GM12873 (cell line): ENCODE measurements around the gene CNRIP1.

Experiments used
- CTCF ChIP-seq: IDR thresholded peaks from 2 replicates; pipeline ENCODE4 v1.5.1; 2012; ENCODE audit warnings: low read depth, mild to moderate bottlenecking, moderate library complexity, low read length, control low read depth; ENCODE audit not compliant: insufficient read depth; ENCODE audit errors: missing control alignments

Gene CNRIP1

DNA sequence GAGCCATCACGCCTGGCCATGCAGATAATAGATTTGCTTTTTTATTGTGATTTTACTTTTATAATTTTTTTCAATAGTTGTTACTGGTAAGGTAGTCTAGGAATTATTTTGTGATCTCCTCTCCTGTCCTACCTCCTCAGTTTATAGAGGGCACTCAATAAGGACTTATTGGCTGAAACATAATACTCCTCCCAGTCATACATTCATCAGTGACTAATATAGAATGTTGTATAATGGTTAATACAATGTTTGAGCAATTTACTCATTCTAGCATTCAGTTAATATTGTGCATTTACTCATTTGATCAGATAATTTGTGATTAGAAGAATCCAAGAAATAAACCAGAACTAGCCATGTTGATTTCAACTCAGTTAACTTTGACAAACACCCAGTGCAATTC lies 41.6 kb downstream of the CNRIP1 start:
- no peak for TF ChIP-seq CTCF

DNA sequence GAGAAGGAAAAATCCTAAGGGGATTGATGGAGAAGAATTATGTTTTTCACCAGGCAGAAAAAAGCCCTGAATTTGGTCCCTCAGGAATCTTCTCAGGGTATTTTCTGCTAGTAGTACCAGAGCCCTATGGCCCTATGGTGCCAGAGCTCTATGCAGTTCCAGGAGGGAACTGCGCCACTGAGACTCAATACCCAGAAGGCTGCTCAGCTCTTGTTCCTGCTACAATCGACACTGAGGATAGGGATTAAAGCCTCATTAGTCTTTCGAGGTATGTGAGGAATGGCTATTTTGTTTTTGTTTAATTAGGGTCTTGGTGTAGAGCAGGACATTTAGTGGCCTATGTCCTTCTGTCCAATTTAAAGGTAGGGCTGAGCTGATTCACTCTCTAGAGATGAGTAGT lies 45.7 kb downstream of the CNRIP1 start:
- no peak for TF ChIP-seq CTCF

- no peak for TF ChIP-seq CTCF
These were observed 47.3 kb downstream of the CNRIP1 start for GRCh38 chr2:68272246-68272994.

GRCh38 chr2:68266655-68267054 lies 53.1 kb downstream of the CNRIP1 start:
- no peak for TF ChIP-seq CTCF

DNA sequence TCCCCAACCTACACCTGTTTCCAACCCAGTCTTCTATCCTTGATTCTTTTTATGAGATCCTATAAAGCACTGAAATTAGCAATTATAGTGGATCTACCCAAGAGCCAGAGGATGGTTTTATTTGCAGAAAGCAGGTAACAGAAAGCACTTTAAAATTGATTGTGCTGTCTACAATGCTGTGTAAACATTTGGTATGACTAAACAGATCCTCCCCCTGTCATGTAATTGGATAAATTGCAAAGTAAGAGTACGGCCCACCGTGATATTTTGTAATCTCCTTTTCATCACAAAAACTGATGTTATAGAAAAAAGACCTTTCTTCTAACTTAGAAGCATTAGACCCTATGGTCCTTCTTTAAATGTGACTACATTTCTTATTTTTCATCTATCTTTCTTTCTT lies 56.1 kb downstream of the CNRIP1 start:
- no peak for TF ChIP-seq CTCF

DNA sequence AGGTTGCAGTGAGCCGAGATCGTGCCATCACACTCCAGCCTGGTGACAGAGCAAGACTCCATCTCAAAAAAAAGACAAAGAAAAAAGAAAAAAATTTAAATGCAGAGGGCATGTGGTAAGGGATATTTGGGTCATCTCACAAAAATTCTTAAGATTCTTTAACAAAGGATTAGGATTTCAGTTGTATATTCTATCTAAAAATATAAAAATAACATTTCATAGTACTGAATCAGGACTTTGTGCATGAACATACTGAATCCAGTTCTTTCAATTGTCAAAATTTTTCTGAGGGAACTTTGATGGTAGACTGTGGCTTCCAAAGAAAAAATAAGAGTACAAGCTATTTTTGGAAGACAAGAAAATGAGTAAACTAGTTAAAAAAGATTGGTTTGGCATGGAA lies 60.9 kb downstream of the CNRIP1 start:
- no peak for TF ChIP-seq CTCF

DNA sequence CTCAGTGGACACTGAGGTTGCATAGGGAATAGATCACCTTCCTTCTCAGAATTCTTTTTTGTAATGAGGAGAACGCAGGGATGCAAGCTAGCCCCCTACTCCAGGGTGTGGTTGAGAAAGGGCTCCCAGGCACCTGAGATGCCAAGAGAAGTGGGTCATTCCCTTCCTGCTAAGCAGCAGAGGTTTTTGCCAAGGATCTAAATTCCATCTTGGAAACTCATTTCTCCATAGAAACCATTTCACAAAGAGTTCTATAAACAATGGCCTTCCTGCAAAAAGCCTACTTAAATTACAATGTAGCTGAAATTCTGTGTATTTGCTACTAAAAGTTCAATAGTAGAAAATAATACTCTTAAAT lies 63.7 kb downstream of the CNRIP1 start:
- no peak for TF ChIP-seq CTCF
